Measurements from ENCODE around the gene GNB1L. TPM values are rescaled to one million over a fixed set of nuclear protein-coding genes. Genes with fewer than 3 reads are reported as not detected.

Gene GNB1L
- total RNA-seq, 1 donor from 2014 or later: 9.9 TPM

DNA sequence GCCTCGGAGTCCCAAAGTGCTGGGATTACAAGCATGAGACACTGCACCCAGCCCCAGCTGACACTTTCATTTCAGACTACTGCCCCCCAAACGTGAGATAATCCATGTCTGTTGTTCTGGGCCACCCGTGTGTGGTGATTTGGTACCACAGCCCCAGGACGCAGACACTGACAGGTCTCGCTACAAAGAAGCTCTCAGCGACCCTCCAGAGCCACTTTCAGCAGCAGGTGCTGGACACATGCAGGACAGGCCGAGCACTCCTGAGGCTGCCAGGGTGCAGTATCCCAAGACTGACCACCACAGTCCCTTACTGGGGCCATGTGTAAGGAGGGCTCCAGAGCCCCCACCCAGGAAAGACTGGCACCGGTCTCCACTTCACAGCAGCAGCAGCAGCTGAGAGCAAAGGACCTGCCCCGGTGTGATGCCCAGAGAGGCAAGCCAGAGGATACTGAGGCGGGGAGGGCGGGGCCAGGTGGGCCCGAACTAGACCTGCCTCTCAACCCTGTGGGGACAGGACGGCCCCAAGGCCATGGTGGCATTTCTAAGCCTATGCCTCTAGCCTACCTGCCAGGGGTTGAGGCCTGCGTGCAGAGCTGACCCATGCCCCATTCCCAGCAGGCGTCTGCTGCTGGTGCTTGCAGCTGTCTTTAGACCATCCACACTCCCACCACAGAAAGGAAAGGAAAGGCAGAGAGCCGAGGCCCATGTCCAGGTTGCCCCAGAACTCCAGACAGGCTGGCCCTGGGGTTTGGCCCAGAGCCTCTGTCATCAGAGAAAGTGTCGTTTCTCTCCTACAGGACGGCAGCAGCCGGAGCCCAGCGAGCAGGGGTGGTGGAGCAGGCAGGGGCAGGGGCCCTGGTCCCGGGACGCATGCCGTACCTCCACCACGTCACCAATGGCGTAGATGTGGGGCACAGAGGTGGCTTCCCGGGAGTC, 28.0 kb upstream of the GNB1L start:
- peak in 1 of 2 experiments; percentile 10 for DNase-seq (ENCODE audit: low spot score in 2 of 2, unreplicated experiment in 2 of 2)
- Mint-ChIP-seq H3K27me3 (ENCODE audit: low read depth) (peaks cover 2% of the 10 kb centered on the region), H3K4me1 (peaks cover 29% of the 10 kb centered on the region), H3K36me3 (no peaks in the 10 kb centered on the region), H3K4me3 (no peak overlapping the region), H3K9me3 (no peaks in the 10 kb centered on the region), H3K27ac (peak overlapping the region; percentile 47)
- TF ChIP-seq, protein P1, sequence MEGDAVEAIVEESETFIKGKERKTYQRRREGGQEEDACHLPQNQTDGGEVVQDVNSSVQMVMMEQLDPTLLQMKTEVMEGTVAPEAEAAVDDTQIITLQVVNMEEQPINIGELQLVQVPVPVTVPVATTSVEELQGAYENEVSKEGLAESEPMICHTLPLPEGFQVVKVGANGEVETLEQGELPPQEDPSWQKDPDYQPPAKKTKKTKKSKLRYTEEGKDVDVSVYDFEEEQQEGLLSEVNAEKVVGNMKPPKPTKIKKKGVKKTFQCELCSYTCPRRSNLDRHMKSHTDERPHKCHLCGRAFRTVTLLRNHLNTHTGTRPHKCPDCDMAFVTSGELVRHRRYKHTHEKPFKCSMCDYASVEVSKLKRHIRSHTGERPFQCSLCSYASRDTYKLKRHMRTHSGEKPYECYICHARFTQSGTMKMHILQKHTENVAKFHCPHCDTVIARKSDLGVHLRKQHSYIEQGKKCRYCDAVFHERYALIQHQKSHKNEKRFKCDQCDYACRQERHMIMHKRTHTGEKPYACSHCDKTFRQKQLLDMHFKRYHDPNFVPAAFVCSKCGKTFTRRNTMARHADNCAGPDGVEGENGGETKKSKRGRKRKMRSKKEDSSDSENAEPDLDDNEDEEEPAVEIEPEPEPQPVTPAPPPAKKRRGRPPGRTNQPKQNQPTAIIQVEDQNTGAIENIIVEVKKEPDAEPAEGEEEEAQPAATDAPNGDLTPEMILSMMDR (IDR thresholded peaks at IDR 0.05; ENCODE audit: unreplicated experiment): no peak

DNA sequence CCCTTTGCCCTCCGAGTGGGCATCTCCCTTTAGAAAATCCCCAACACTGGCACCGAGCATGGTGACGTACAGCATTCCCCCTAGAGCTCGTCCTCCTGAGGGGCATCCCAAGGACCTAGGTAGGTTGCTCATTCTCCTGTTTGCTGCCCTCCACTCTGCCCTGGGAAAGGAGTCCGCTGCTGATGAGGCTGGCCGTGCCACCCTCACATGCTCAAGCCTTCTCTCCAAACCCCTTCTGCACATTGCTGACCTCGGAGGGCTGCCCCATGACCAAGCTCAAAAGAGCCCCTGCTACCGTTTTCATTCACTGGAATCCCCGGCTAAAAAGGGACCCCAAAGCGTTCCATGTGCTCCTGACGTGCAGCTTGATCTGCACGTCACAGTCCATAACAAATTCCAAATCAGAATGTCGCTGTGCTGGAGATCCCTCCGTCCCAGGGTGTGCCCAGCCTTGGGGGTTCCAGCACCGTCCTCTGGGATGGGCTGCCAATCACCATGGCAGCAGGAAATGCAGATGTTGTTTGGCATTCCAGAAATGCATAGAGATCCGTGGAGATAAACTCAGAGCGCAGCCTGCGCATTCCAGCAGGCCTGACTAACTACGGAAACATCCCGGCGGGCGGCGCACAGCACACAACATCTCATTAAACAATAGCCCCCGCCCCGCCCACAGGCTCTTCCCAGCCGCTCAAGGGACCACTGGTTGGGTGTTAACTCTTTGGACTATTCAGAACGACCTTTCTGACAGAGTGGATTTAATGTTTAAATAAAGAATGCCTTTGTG, 26.3 kb upstream of the GNB1L start:
- TF ChIP-seq, protein P1 (IDR thresholded peaks at IDR 0.05; ENCODE audit: unreplicated experiment): no peak
- Mint-ChIP-seq H3K36me3 (no peaks in the 10 kb centered on the region), H3K4me3 (peak overlapping the region; percentile 50), H3K27ac (peak overlapping the region; percentile 96), H3K9me3 (no peaks in the 10 kb centered on the region), H3K27me3 (ENCODE audit: low read depth) (peaks cover 2% of the 10 kb centered on the region), H3K4me1 (peaks cover 29% of the 10 kb centered on the region)
- peak; percentile 63 to 84 for DNase-seq (ENCODE audit: low spot score in 2 of 2, unreplicated experiment in 2 of 2)

DNA sequence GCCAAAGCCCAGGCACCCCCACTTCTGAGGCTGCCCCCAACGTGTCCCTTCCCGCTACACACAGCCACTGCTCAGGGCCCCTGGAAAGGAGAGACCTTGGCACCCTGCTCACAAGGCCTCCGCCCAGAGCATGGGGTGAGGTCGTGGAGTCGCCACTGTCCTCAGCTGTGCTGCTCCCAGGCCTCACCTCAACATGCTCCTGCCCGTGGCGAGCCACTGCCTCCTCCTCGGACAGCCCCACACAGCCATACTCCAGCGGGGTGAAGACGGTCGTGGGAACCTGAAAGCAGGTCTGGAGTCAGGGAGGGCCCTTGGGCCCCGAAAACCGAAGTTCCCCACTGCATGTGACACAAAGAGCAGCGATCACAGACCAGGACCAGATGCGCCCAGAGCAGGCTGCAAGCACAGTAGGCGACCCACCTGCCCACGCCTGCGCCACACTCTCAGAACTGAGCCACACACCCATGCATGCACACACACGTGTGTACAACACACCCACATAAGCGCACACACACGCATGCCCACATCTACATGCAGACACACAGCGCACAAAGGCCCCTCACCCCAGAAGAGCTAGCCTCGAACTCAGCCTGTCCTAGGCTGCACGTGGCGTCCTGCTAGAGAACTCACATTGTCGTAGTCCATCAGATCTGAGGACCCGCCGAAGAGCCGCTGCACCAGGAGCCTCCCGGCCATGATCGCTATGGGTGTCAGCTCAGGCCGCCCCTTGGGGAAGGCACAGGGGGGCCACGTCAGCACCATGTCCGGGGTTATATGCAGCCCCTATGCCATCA, 25.5 kb upstream of the GNB1L start:
- H3K27me3 Mint-ChIP-seq (ENCODE audit: low read depth): peaks cover 2% of the 10 kb centered on the region
- H3K27ac Mint-ChIP-seq: peak overlapping the region; percentile 96
- TF ChIP-seq, protein P1 (IDR thresholded peaks at IDR 0.05; ENCODE audit: unreplicated experiment): no peak
- H3K4me1 Mint-ChIP-seq: peaks cover 29% of the 10 kb centered on the region
- no peaks in the 10 kb centered on the region for H3K36me3 Mint-ChIP-seq
- peak in 1 of 2 experiments; percentile 10 for DNase-seq (ENCODE audit: low spot score in 2 of 2, unreplicated experiment in 2 of 2)
- H3K9me3 Mint-ChIP-seq: no peaks in the 10 kb centered on the region
- H3K4me3 Mint-ChIP-seq: no peak overlapping the region

DNA sequence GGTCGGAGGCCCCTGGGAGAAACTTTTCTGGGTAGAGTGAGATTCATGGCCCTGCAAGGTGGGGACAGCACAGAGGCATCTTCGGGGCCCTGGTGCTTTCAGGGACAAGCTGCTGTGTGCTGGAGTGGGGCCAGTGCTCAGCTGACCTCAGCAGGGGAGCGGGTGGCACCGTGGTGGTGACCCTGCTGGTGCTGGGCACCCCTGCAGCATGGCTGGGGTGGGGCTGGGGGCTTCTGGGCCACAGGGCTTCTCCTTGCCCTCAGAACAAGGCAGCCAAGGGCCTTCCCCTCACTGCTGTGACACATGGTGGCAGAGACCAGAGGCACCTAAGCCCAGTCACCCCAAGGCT, 24.9 kb upstream of the GNB1L start:
- H3K27me3 Mint-ChIP-seq (ENCODE audit: low read depth): peaks cover 2% of the 10 kb centered on the region
- TF ChIP-seq, protein P1 (IDR thresholded peaks at IDR 0.05; ENCODE audit: unreplicated experiment): no peak
- H3K27ac Mint-ChIP-seq: no peak overlapping the region
- no peaks in the 10 kb centered on the region for H3K36me3 Mint-ChIP-seq
- no peak overlapping the region for H3K4me3 Mint-ChIP-seq
- peaks cover 32% of the 10 kb centered on the region for H3K4me1 Mint-ChIP-seq
- peak in 1 of 2 experiments; percentile 17 for DNase-seq (ENCODE audit: low spot score in 2 of 2, unreplicated experiment in 2 of 2)
- no peaks in the 10 kb centered on the region for H3K9me3 Mint-ChIP-seq

DNA sequence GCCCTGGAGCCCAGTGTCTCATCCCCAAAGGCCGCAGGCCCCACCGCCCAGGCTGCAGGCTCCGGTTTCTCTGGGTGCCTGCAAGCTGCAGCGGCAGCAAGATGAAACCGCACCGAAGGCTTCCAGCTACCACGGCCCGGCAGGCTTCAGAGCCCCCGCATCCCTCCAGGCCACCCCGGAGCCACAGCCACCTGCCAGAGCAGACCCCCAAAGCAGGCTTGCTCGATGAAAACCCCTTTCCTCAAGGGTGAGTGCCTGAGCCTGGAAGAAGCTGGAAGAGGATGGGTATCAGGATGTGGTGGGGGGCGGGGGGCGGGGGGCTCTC, 24.5 kb upstream of the GNB1L start:
- H3K4me3 Mint-ChIP-seq: no peak overlapping the region
- H3K9me3 Mint-ChIP-seq: no peaks in the 10 kb centered on the region
- H3K4me1 Mint-ChIP-seq: peaks cover 34% of the 10 kb centered on the region
- H3K27me3 Mint-ChIP-seq (ENCODE audit: low read depth): peaks cover 2% of the 10 kb centered on the region
- no peaks in the 10 kb centered on the region for H3K36me3 Mint-ChIP-seq
- TF ChIP-seq, protein P1 (IDR thresholded peaks at IDR 0.05; ENCODE audit: unreplicated experiment): no peak
- H3K27ac Mint-ChIP-seq: peak overlapping the region; percentile 69
- peak in 1 of 2 experiments; percentile 15 for DNase-seq (ENCODE audit: low spot score in 2 of 2, unreplicated experiment in 2 of 2)

Measured in mesothelial cell of epicardium (in vitro differentiated cells).